HL-60 (cell line): ENCODE results near the gene PRRX1.

Experiments used
- GABPA ChIP-seq: IDR thresholded peaks from 2 replicates; pipeline ENCODE4 v1.6.1; 2012; ENCODE audit warnings: low read depth
- POLR2AphosphoS5 ChIP-seq: IDR thresholded peaks from 2 replicates; pipeline ENCODE4 v1.6.1; 2012; ENCODE audit warnings: low read depth
- TF ChIP-seq, protein P1 (sequence below): IDR thresholded peaks from one replicate; pipeline ENCODE4 v1.5.1; 2011; ENCODE audit warnings: low read length, control low read depth, inconsistent platforms; ENCODE audit not compliant: insufficient read depth
- TF ChIP-seq, protein P2 (sequence below): IDR thresholded peaks from 2 replicates; pipeline ENCODE4 v1.6.1; 2012; ENCODE audit warnings: low read depth; ENCODE audit not compliant: insufficient replicate concordance

DNA sequence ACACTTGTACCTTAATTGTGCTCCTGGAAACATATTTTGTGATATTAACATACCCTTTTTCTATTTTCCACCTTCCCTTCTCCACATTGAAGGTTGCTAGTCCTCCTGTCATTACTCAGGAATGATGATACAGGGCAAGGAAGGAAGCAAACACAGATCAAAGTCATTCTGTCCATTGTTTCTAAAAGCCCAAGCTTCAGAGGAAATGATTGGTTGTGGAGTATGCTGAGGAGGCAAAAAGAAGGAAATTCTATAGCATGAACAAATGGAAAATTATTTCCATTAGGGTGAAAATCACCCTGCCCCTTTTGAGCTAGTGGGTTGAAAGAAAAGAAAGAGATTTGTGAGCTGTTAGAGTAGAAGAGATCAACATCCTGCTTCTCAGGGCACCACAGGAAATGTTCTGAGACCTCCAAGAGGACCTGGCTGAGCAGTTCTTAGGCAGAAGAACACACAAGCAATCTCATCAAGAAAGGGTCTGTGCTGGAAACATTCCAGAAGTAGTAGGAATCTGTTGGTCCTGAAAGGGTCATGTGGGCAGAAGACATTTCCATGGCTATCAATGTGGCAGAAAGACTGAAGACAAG, 29.0 kb upstream of the PRRX1 start:
- TF ChIP-seq, protein P1, sequence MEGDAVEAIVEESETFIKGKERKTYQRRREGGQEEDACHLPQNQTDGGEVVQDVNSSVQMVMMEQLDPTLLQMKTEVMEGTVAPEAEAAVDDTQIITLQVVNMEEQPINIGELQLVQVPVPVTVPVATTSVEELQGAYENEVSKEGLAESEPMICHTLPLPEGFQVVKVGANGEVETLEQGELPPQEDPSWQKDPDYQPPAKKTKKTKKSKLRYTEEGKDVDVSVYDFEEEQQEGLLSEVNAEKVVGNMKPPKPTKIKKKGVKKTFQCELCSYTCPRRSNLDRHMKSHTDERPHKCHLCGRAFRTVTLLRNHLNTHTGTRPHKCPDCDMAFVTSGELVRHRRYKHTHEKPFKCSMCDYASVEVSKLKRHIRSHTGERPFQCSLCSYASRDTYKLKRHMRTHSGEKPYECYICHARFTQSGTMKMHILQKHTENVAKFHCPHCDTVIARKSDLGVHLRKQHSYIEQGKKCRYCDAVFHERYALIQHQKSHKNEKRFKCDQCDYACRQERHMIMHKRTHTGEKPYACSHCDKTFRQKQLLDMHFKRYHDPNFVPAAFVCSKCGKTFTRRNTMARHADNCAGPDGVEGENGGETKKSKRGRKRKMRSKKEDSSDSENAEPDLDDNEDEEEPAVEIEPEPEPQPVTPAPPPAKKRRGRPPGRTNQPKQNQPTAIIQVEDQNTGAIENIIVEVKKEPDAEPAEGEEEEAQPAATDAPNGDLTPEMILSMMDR: no peak
- TF ChIP-seq POLR2AphosphoS5 (no peak), GABPA (no peak)
- TF ChIP-seq, protein P2, sequence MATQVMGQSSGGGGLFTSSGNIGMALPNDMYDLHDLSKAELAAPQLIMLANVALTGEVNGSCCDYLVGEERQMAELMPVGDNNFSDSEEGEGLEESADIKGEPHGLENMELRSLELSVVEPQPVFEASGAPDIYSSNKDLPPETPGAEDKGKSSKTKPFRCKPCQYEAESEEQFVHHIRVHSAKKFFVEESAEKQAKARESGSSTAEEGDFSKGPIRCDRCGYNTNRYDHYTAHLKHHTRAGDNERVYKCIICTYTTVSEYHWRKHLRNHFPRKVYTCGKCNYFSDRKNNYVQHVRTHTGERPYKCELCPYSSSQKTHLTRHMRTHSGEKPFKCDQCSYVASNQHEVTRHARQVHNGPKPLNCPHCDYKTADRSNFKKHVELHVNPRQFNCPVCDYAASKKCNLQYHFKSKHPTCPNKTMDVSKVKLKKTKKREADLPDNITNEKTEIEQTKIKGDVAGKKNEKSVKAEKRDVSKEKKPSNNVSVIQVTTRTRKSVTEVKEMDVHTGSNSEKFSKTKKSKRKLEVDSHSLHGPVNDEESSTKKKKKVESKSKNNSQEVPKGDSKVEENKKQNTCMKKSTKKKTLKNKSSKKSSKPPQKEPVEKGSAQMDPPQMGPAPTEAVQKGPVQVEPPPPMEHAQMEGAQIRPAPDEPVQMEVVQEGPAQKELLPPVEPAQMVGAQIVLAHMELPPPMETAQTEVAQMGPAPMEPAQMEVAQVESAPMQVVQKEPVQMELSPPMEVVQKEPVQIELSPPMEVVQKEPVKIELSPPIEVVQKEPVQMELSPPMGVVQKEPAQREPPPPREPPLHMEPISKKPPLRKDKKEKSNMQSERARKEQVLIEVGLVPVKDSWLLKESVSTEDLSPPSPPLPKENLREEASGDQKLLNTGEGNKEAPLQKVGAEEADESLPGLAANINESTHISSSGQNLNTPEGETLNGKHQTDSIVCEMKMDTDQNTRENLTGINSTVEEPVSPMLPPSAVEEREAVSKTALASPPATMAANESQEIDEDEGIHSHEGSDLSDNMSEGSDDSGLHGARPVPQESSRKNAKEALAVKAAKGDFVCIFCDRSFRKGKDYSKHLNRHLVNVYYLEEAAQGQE: no peak
